Kidney tubule cell (primary cell): ENCODE data around the gene TBX2.
"Not testable (repeated sequence)": the region's sequence is repeated elsewhere in the genome, so short reads cannot be mapped to it uniquely, and the experiment has no call there.

Source experiments
- DNase-seq: peaks from one replicate; pipeline ENCODE4 v3.0.0-alpha.2; 2018; ENCODE audit warnings: low spot score

TBX2 gene

GRCh38 chr17:61413661-61414126 lies 14.1 kb downstream of the TBX2 start:
- DNase-seq, result no peak

GRCh38 chr17:61414141-61414935 lies 14.7 kb downstream of the TBX2 start:
- no peak for DNase-seq

- DNase-seq, result no peak
Observed at GRCh38 chr17:61414936-61415251, 15.3 kb downstream of the TBX2 start.

DNA sequence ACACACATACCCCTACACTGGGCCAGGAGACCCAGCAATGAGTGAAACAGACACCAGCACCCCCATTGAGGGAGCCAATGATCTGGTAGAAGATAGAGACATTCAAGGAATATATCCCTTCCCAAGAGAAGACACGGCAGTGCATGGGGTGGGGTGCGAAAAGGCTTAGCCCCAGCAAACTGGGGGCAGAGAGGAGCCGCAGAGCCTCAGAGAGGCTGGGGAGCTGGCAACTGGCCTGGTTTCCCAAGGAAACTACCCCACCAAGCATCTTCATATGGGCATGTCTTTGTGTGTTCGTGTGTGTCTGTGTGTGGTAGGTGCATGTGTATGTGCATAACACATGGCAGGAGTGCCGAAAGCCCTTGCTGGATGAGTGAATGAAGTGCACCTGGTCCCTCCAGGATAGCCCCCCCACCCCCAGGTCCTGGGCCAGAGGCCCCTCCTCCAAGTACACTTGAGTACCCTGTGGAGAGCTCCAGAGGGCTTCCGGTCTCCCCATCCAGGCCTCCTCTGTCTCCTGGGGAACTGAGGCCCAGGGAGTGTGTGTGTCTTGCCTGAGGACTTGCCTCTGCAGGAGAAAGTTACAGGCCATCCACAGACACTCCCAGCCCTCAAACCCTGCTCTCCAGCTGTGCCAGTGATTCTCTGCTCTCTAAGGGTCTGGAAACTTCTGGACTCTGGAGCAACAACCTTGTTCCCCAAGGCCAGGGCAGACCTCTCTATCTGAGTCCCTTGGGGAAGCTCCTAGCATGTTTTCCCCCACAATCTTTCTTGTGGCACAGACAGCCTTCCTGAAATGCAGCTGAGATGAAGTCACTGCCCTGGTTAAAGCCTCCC lies 15.9 kb downstream of the TBX2 start:
- DNase-seq, result no peak

- DNase-seq, result no peak
Observed at GRCh38 chr17:61416211-61416539, 16.5 kb downstream of the TBX2 start.

DNA sequence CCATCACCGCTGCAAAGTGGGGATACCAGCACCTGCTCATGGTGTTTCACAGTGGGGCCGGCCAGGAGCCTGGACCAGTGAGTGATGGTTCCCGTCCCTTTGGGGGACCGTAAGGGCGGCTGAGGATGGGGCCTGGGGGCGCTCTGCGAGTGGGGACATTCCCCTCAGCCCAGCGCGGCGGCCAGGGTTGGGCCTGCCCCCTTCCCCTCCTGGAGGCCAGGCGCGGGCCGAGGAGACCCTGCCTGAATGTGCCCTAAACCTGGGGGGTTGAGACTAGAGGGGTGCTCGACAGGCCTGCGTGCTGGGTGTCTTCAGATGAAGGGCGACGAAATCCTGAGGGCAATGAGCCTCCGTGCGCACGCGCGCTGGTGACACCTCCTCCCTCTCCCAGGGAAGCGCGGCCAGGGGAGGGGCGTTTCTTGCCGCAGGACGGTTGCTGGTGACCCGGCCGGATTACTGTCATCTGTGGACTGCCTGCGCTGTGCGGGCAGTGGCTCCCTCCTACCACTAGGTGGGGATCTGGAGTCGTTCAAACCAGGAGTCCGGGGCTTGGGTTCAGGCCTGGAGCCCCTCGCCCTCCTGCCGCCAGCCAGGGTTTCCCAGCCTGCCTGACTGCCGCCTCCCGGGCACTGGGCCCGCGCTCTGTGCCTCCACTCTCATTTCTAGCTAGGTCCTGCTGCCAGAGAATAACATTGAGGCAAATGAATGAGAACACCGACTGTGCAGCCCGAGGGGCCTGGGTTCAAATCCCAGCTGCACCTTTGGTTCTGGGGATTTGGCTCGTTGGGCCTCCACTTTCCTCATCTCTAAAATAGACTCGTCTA lies 17.1 kb downstream of the TBX2 start:
- DNase-seq, result peak; percentile 88

- no peak for DNase-seq
Observed at GRCh38 chr17:61418449-61418848, 18.8 kb downstream of the TBX2 start.

DNA sequence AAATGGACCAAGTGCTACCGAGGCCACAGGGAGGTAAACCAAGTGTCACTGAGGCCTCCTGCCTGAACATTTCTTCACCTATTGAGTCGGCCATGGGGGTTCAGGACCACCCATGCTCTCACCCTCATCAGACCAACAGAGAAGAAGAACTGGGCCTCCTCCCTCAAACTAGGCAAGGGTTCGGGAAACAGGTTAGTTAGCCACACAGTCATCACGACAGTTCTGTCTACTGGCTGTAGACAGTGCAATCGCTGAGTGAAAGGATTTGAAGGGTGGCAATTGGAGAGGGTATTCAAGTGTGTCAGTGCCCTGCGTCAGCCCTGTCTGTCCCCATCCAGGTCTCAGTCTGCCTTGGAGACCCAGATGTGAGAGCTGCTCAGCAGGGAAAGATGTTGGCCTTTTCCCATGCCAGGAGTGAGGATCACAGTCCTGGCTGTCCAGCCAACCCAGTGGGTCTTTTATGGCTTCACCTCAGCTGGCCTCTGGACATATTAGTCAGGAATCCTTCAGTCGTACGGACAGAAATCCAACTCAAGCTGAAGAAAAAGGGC lies 19.9 kb downstream of the TBX2 start:
- DNase-seq, result no peak

DNA sequence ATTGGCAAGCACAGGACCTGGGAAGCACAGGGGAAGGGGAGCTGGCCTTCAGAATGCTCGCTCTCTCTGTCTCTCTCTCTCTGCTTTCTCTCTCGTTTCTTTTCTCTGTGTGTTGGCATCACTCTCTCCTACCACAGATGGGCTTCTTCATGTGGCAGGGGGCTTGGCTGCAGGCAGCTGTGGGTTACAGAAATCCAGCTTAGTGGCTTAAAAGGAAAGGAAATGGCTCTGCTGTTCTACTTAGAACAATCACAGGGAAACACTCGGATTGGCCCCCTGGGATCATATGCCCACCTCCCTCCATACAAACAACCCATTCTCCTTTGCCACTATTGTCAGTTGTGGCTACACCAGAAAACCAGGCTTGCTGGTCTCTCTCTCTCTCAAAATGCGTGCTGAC lies 20.4 kb downstream of the TBX2 start:
- DNase-seq, result no peak

DNA sequence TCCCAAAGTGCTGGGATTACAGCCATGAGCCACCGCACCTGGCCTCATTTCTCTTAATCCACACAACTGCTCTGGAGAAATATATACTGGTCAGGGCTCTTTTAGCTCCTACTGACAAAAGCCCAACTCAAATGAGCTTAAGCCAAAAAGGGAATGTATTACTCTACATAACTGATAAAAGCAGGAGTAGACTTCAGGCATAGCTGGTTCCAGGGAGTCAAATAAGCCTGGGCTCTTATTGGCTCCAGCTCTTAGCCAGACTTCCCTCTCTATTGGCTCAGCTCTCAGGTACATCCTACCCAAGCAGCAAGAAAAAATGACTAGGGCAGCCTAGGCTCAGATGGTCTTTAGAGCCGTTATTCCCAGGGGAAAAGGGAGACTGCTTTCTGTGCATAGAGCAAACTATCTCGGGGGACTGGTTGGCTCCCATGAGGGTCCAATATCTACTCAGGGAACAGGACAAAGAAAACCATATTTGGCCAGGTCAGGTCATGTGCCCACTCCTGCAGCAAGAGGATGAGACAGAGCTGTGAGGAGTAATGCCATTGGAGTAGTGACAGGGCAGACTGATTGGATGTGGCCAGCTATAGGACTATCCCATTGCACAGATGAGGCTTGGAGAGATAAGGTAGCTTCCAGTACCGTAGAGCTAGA lies 21.2 kb downstream of the TBX2 start:
- DNase-seq, result no peak

DNA sequence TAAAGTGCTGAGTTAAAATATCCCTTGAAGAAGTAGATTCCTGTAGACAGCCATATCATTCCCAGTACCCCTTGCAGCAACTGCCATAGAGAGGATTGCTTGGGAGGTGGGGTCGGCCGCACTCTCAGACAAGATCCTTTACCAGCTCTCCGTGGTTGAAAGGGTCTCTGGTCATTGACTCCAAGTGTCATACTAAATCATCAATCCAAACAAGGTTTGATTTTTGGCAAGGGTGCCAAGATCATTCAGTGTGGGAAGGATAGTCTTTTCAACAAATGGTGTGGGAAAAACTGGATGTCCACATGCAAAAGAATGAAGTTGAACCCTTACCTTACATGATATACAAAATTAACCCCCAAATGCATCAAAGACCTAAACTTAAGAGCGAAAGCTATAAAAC lies 21.8 kb downstream of the TBX2 start:
- no peak for DNase-seq

DNA sequence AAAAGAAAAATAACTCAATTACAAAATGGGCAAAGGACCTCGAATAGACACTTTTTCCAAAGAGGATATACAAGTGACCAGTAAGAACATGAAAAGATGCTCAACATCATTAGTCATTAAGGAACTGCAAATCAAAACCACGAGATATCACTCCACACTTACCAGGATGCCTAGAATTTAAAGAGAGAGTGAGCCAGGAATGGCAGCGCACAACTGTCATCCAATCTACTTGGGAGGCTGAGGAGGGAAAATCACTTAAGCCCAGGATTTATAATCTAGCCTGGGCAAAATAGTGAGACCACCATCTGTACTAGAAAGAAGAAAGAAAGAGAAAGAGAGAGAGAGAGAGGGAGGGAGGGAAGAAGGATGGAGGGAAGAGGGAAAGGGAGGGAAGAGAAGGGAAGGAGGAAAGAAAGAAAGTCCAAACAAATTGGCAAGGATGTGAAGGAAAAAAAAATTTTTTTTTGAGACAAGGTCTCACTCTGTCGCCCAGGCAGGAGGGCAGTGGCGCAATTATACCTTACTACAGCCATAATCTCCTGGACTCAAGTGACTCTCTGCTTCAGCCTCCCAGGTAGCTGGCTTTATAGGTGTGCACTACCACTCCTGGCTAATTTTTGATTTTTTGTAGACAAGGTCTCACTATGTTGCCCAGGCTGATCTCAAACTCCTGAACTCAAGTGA lies 22.6 kb downstream of the TBX2 start:
- no peak for DNase-seq

DNA sequence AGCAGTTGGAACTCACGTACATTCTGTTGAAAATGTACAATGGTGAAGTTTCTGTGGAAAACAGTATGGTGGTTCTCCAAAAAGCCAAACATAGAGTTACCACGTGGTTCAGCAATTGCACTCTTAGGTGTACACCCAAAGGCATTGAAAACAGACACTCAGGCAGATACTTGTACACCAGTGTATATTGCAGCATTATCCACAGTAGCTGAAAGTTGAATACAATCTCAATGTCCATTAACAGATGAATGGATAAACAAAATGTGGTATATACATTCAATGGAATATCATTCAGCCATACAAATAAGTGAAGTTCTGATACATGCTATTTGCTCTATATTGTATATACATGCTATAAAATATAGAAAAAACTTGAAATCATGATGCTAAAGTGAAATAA lies 23.2 kb downstream of the TBX2 start:
- no peak for DNase-seq

DNA sequence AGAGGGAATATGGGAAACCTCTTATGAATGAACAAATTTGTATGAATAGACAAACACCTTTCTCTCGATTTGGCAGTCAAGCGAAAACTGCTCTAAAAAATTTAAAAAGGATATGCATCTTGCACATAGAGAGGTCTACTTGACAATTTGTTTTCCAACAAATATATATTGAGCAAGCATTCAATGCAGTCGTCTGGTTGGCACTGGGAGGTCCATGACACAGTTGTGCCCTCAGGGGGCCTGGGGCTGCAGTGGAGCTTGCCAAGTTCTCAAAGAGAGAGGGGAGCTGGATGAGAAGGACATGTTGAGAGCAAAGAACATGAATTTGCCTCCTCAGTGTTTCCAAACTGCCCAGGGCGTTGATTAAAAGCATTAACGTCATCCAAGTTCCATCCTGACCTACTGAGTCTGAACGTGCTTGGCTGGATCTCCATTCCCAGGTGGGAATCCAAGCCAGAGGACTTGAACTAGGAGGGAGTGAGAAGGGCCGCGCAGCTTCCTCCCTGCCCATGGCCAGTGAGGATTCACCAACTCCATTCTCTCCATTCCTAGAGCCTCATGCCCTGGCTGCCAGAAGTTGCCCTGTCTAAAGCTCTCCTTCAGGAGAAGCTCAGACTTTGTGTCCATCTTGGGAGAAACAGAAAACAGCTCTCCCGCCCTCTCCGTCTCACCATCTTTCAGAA lies 24.5 kb downstream of the TBX2 start:
- no peak for DNase-seq

DNA sequence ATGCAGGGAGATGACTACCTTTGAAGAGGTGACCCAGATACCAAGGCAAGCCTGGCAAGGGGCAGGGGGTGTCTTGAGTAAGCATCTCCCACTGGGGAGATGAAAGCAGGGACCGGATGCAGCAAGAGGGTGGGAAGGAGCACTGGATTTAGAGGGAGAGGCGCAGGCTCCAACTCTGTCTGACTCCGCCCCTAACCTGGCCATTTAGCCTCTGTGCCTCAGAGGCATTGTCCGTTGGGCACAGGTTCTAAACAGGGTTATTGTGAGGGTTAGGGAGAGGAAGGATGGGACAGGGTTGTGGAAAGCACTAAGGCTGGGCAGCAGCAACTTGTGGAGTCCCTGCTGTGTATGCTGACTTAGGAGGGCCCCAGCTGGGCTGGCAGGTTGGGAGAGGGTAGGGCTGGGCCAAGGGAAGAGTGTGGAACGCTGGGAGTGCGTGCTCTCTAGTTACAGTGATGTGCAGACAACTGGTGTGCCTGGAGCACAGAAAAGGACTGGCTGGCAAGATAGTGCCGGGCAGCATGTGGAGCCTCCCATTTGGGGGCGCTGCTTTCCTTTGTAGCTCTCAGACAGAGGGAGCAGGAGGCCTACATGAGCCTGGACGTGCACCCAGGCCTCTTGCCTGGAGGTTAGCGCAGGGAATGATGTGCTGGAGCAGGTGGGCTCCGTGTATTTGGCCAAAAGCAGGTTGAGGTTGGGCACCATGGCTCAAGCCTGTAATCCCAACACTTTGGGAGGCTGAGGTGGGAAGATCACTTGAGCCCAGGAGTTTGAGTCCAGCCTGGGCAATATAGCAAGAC lies 26.2 kb downstream of the TBX2 start:
- no peak for DNase-seq

DNA sequence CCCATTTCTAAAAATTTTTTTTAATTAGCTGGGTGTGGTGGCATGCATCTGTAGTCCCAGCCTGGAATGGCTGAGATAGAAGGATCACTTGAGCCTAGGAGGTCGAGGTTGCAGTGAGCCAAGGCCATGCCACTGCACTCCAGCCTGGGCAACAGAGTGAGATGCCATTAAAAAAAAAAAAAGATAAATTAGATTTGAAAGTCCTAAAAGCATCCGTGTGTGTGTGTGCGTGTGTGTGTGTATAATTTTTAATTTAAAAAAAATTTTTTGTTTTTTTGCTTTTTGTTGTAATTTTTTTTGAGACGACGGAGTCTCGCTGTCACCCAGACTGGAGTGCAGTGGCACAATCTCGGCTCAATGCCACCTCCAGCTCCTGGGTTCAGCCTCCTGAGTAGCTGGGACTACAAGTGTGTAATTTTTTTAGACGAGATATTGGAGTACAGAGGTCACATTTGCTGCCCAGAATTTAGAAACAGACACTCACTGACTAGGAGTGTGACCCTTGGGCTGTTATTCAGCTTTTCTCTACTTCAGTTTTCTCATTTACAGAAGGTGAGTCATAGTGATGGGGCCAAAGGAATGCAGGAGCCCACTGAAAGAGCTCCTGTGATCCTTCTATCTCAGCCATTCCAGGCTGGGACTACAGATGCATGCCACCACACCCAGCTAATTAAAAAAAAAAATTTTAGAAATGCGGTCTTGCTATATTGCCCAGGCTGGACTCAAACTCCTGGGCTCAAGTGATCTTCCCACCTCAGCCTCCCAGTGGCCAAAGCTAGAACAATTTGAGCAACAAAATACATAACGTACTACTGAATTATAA lies 27.1 kb downstream of the TBX2 start:
- DNase-seq, result peak; percentile 71

DNA sequence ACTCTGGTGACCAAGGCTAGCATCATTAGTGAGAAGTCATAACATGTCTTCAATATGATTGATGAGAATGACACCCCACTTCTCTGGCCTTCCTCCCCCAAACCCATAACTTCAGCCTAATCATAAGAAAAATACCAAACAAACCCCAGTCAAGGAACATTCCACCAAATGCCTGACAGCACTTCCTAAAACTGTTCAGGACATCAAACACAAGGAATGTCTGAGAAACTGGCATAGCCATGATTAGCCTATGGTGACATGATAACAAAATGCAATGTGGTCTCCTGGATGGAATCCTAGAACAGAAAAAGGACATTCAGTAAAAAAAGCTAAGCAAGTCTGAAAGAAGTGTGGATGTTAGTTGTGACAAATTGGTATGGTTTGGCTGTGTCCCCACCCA lies 27.9 kb downstream of the TBX2 start:
- no peak for DNase-seq

DNA sequence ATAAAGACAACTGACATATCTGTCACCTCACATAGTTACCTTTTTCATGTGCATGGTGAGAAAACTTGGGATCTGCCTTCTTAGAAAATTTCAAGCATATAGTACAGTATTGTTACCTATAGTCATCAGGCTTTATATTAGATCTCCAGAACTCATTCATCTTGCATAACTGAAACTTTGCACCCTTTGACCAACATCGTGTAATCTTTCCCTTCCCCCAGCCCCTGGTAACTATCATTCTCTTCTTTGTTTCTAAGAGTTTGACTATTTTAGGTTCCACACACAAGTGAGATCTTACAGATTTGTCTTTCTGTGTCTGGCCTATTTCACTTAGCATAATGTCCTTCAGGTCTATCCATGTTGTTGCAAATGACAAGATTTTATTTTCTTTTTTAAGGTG lies 29.6 kb downstream of the TBX2 start:
- no peak for DNase-seq

DNA sequence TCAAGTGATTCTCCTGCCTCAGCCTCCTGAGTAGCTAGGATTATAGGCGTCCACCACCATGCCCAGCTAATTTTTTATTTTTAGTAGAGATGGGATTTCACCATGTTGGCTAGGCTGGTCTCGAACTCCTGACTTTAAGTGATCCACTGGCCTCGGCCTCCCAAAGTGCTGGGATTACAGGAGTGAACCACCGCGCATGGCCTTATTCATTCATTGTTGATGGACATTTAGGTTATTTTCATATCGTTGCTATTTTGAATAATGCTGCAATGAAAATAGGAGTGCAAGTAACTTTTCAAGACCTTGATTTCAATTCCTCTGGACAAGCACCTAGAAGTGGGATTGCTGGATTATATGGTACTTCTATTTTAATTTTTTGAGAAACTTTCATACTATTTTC lies 30.2 kb downstream of the TBX2 start:
- DNase-seq, result not testable (repeated sequence)
